SK-N-SH treated with all-trans-retinoic acid at 6 μM for 48 hours (cell line): ENCODE results near the gene LARGE1.

Source experiments
- BACH2 ChIP-seq: fragments of 250-450 bp; sonication (Bioruptor Pico); IDR thresholded peaks from 2 replicates; pipeline ENCODE4 v1.9.0; 2021; ENCODE audit warnings: mild to moderate bottlenecking, borderline replicate concordance
- CREB5 ChIP-seq: fragments of 250-450 bp; sonication (Bioruptor Pico); IDR thresholded peaks from 2 replicates; pipeline ENCODE4 v1.5.1; 2020; ENCODE audit warnings: low read depth, mild to moderate bottlenecking, moderate library complexity
- GLIS3 ChIP-seq: fragments of 250-450 bp; sonication (Bioruptor Pico); IDR thresholded peaks from 2 replicates; pipeline ENCODE4 v1.5.0; 2020; ENCODE audit warnings: mild to moderate bottlenecking, moderate library complexity
- ISL1 ChIP-seq: fragments of 250-450 bp; sonication (Bioruptor Pico); IDR thresholded peaks from 2 replicates; pipeline ENCODE4 v2.1.2; 2022; ENCODE audit warnings: mild to moderate bottlenecking, moderate library complexity
- PATZ1 ChIP-seq: fragments of 250-450 bp; sonication (Bioruptor Pico); IDR thresholded peaks from 2 replicates; pipeline ENCODE4 v1.8.0; 2020; ENCODE audit warnings: mild to moderate bottlenecking, moderate library complexity, borderline replicate concordance
- TCF4 ChIP-seq: fragments of 250-450 bp; sonication (Bioruptor Pico); IDR thresholded peaks from 2 replicates; pipeline ENCODE4 v1.8.0; 2021; ENCODE audit warnings: mild to moderate bottlenecking, moderate library complexity, borderline replicate concordance
- TOX ChIP-seq: fragments of 250-450 bp; sonication (Bioruptor Pico); IDR thresholded peaks from 2 replicates; pipeline ENCODE4 v1.8.0; 2021; ENCODE audit warnings: mild to moderate bottlenecking, moderate library complexity, borderline replicate concordance
- ZFP30 ChIP-seq: fragments of 450-650 bp; formaldehyde crosslinking; IDR thresholded peaks from 2 replicates; pipeline ENCODE4 v1.5.0; 2022; ENCODE audit warnings: mild to moderate bottlenecking, moderate library complexity
- ZNF565 ChIP-seq: fragments of 450-650 bp; formaldehyde crosslinking; conservative IDR thresholded peaks from 2 replicates; pipeline ENCODE4 v1.5.0; 2020; ENCODE audit warnings: low read depth, mild to moderate bottlenecking, moderate library complexity
- ZNF8 ChIP-seq: fragments of 450-650 bp; formaldehyde crosslinking; IDR thresholded peaks from 2 replicates; pipeline ENCODE4 v1.5.0; 2020; ENCODE audit warnings: mild to moderate bottlenecking, moderate library complexity
- TF ChIP-seq, protein P1 (sequence below): fragments of 250-450 bp; sonication (Bioruptor Pico); IDR thresholded peaks from 2 replicates; pipeline ENCODE4 v1.8.0; 2021; ENCODE audit warnings: low read depth, mild to moderate bottlenecking, moderate library complexity, borderline replicate concordance

- TF ChIP-seq TOX (CRISPR knock-in tag) (no peak), ZNF565 (CRISPR knock-in tag) (no peak), GLIS3 (CRISPR knock-in tag) (no peak), ISL1 (CRISPR knock-in tag) (no peak), PATZ1 (no peak), ZNF8 (CRISPR knock-in tag) (no peak), ZFP30 (CRISPR knock-in tag) (no peak), TCF4 (CRISPR knock-in tag) (no peak), BACH2 (CRISPR knock-in tag) (no peak), CREB5 (CRISPR knock-in tag) (no peak)
- TF ChIP-seq, protein P1, sequence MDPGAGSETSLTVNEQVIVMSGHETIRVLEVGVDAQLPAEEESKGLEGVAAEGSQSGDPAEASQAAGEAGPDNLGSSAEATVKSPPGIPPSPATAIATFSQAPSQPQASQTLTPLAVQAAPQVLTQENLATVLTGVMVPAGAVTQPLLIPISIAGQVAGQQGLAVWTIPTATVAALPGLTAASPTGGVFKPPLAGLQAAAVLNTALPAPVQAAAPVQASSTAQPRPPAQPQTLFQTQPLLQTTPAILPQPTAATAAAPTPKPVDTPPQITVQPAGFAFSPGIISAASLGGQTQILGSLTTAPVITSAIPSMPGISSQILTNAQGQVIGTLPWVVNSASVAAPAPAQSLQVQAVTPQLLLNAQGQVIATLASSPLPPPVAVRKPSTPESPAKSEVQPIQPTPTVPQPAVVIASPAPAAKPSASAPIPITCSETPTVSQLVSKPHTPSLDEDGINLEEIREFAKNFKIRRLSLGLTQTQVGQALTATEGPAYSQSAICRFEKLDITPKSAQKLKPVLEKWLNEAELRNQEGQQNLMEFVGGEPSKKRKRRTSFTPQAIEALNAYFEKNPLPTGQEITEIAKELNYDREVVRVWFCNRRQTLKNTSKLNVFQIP: no peak
Measured at GRCh38 chr22:33844273-33844672, 76.0 kb downstream of the LARGE1 start.
